Ovary (tissue), 9 donors: ENCODE results near the gene ATF6. TPM values are rescaled to one million over a fixed set of nuclear protein-coding genes. Genes with fewer than 3 reads are reported as not detected.

ENCODE experiments used
- DNase-seq, 5 donors: peaks; one replicate each; pipeline ENCODE4 v3.0.0-alpha.2; 2019 to 2020
- H3K27ac ChIP-seq, 2 donors: fragments of 200-600 bp; one replicate each; pipeline versions ENCODE4 v1.5.1 to v1.8.0; 2019 to 2022
- H3K27me3 ChIP-seq: fragments of 200-600 bp; one replicate; pipeline ENCODE4 v1.8.0; 2022
- H3K36me3 ChIP-seq: fragments of 200-600 bp; sonication (generic); one replicate; pipeline ENCODE4 v1.5.1; 2019
- H3K4me1 ChIP-seq: one replicate; pipeline ENCODE4 v1.8.1; 2013; ENCODE audit warnings: mild to moderate bottlenecking, moderate library complexity; ENCODE audit not compliant: insufficient read depth
- H3K4me3 ChIP-seq: fragments of 200-600 bp; sonication (generic); one replicate; pipeline ENCODE4 v1.5.1; 2017
- H3K9me3 ChIP-seq, 2 donors: fragments of 200-600 bp in 1 of 2; sonication (generic) in 1 of 2; one replicate each; pipeline versions ENCODE4 v1.5.1 to v1.8.1; 2013 to 2019; ENCODE audit warnings: mild to moderate bottlenecking in 1 of 2, moderate library complexity in 1 of 2
- EP300 ChIP-seq: sonication (generic); formaldehyde crosslinking; IDR thresholded peaks from one replicate; pipeline ENCODE4 v1.6.1; 2017; ENCODE audit warnings: antibody characterized with exemption
- POLR2A ChIP-seq: fragments of 450-650 bp; IDR thresholded peaks from one replicate; pipeline ENCODE4 v1.6.1; 2017; ENCODE audit warnings: antibody characterized with exemption, mild to moderate bottlenecking, moderate library complexity
- WGBS, 3 donors: extraction: QIAGEN DNeasy Blood & Tissue Kit in 1 of 3; methylation state at CpG; one replicate each; pipeline versions ENCODE4 v1.1.5 to v1.1.7; 2013 to 2017; 5-methylcytosine and 5-hydroxymethylcytosine counted together
- intact Hi-C, 4 donors: fragments of 100-400 bp; cut with DNase I; formaldehyde crosslinking; loops; one replicate each; pipeline versions ENCODE4 v1.11.0 to v1.15.1; 2022 to 2023
- polyA plus RNA-seq, 2 donors: library from polyadenylated mRNA; stranded (reverse); fragments of 200-250 nt in 1 of 2; fragments of 350-450 nt in 1 of 2; fragmentation: Illumina TruSeq in 1 of 2; extraction: RNeasy Lipid Tissue Mini Kit (QIAGEN cat#74804) in 1 of 2; gene quantifications; one replicate each; pipeline ENCODE4 v1.2.3, GENCODE V29; 2013 to 2014
- total RNA-seq, 7 donors: library from RNA; depleted of rRNA in 2 of 7; stranded (reverse); fragments of >200 nt in 2 of 7; fragmentation: NEBNext Ultra II Directional in 3 of 7; extraction: Animal tissue kit (Norgen Biotek cat#: 25700) in 3 of 7; gene quantifications; one replicate each; pipeline versions ENCODE4 v1.1.0 to v1.2.4, GENCODE V29; 2016 to 2023
- TF ChIP-seq, protein P1 (sequence below), 3 donors: fragments of 450-650 bp in 2 of 3; fragments of 200-600 bp in 1 of 3; IDR thresholded peaks; one replicate each; pipeline versions ENCODE4 v1.5.1 to v1.8.0; 2016 to 2022; ENCODE audit warnings: antibody characterized with exemption in 3 of 3, mild to moderate bottlenecking in 1 of 3
- donor health status: DM: no; HTN: no; CAD: no; lungs with moderate emphysema.
- donor health status: DM: no; HTN: no; CAD: no.
- donor health status: Bipolar disorder and iron deficiency.
- donor health status: DM: yes; HTN: yes; CAD: no.
- donor health status: DM: no; HTN: no; CAD: no.
- donor health status: DM: yes; HTN: yes; CAD: no.

ATF6 gene
- total and polyA plus RNA-seq, 9 donors = 7.9 to 31.3 (median 23.4) TPM

DNA sequence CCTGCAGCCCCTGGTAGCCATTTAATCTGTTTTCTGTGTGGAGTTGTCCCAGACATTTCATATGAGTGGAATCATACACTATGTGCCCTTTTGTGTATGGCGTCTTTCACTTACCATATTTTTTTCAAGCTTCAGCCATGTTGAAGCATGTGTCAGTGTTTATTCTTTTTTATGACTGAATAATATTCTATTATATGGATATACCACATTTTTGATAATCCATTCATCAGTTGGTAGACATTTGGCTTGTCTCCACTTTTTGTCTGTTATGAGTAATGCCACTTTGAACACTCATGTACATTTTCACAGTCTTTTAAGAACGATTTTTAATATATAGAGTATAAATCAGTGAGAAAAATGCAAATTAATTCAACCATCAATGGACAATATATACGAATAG is 44.7 kb downstream of the ATF6 start:
- no peak for TF ChIP-seq POLR2A
- no peak for TF ChIP-seq EP300
- TF ChIP-seq, protein P1, sequence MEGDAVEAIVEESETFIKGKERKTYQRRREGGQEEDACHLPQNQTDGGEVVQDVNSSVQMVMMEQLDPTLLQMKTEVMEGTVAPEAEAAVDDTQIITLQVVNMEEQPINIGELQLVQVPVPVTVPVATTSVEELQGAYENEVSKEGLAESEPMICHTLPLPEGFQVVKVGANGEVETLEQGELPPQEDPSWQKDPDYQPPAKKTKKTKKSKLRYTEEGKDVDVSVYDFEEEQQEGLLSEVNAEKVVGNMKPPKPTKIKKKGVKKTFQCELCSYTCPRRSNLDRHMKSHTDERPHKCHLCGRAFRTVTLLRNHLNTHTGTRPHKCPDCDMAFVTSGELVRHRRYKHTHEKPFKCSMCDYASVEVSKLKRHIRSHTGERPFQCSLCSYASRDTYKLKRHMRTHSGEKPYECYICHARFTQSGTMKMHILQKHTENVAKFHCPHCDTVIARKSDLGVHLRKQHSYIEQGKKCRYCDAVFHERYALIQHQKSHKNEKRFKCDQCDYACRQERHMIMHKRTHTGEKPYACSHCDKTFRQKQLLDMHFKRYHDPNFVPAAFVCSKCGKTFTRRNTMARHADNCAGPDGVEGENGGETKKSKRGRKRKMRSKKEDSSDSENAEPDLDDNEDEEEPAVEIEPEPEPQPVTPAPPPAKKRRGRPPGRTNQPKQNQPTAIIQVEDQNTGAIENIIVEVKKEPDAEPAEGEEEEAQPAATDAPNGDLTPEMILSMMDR (IDR thresholded peaks at IDR 0.05) = no peak
- H3K9me3 ChIP-seq = no peaks in the 10 kb centered on the region
- no peak overlapping the region for H3K27ac ChIP-seq
- no peaks in the 10 kb centered on the region for H3K27me3 ChIP-seq
- intact Hi-C loops = no loop called here
- no peak for DNase-seq
- 96 to 98% (median 98%) methylated on average over 3 of the region's 3 CpGs for WGBS, 3 donors
- H3K36me3 ChIP-seq = no peaks in the 10 kb centered on the region
- H3K4me3 ChIP-seq = no peak overlapping the region
- H3K4me1 ChIP-seq = peaks cover 1% of the 10 kb centered on the region

DNA sequence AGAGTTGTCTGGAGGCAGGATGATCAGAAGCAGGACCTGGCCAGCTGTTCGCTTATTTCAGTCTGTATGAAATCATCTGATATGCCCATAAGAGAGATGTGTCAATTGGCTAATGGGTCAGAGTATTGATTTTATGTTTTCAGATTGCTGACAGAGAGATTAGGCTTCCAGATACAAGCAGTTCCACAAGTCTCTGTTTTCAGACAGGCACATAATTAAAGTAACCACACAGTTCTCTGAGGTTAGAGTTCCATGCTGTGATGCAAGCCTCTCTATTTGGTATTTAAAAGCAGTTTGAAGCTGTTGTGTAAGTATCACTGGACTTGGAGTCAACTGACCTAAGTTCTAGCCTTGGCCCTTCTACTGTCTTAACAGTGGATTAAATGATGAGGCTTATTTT is 50.1 kb downstream of the ATF6 start:
- Histone ChIP-seq H3K27ac (no peak overlapping the region), H3K9me3 (no peaks in the 10 kb centered on the region), H3K4me1 (no peaks in the 10 kb centered on the region), H3K4me3 (no peak overlapping the region), H3K36me3 (no peaks in the 10 kb centered on the region), H3K27me3 (no peaks in the 10 kb centered on the region)
- WGBS, 3 donors = 79 to 94% (median 88%) methylated on average over 1 of the region's 1 CpG
- DNase-seq = no peak
- intact Hi-C loops = no loop called here
- no peak for TF ChIP-seq EP300
- TF ChIP-seq POLR2A = no peak
- TF ChIP-seq, protein P1 (IDR thresholded peaks at IDR 0.05) = no peak

DNA sequence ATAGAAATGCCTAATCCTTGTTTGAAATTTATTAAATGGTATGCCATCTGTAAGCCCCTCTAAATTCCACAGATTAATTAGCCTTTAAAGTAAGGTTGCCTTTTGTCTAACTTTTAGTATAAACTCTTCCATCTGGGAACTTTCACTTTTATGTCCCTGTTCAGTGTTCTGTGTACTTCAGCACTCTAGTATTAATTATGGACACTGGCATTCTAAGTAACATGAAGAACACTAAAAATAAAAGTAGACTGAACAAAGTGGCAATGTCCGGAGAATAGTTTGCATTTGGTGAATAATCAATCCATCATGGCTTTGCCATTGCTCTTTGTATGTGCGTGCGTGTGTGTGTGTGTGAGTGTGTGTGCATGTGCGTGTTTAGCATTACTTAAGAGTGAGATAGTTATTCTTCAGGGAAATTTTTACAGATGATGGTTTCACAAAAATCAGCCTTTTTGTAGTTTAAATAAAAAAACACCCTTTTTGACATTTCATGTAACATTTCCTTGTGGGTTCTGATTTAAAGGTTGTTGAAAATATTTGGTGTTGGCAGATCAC is 51.1 kb downstream of the ATF6 start:
- Histone ChIP-seq H3K27me3 (no peaks in the 10 kb centered on the region), H3K9me3 (no peaks in the 10 kb centered on the region), H3K27ac (no peak overlapping the region), H3K36me3 (no peaks in the 10 kb centered on the region), H3K4me1 (no peaks in the 10 kb centered on the region), H3K4me3 (no peak overlapping the region)
- 98 to 99% (median 98%) methylated on average over 4 of the region's 4 CpGs for WGBS, 3 donors
- TF ChIP-seq EP300 (no peak), POLR2A (no peak)
- TF ChIP-seq, protein P1 (IDR thresholded peaks at IDR 0.05) = no peak
- intact Hi-C loops = no loop called here
- no peak for DNase-seq

DNA sequence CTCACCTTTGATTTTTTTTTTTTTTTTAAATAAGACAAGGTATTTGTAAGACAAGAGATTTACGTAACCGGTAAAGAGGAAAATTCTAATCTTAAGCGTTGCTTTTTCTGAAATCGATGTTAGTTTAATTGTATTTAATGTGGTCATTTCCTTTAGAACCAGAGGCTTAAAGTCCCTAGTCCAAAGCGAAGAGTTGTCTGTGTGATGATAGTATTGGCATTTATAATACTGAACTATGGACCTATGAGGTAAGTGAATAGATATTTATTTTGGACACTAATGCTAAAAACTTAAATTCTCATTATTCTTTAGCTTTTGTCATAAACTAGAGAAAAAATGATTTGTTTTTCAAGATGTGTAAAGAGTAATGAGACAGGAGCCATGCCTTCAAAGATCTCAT is 54.8 kb downstream of the ATF6 start:
- TF ChIP-seq EP300 (no peak), POLR2A (no peak)
- TF ChIP-seq, protein P1 (IDR thresholded peaks at IDR 0.05) = no peak
- no peak overlapping the region for H3K27ac ChIP-seq
- 97 to 98% (median 97%) methylated on average over 5 of the region's 5 CpGs for WGBS, 3 donors
- H3K27me3 ChIP-seq = no peaks in the 10 kb centered on the region
- no peaks in the 10 kb centered on the region for H3K4me1 ChIP-seq
- H3K9me3 ChIP-seq = no peaks in the 10 kb centered on the region
- H3K36me3 ChIP-seq = no peaks in the 10 kb centered on the region
- no peak overlapping the region for H3K4me3 ChIP-seq
- DNase-seq = no peak
- intact Hi-C loops = no loop called here
